Mammary epithelial cell (primary cell): ENCODE results near the gene TKT.

Source experiments
- EZH2 ChIP-seq: IDR thresholded peaks from 2 replicates; pipeline ENCODE4 v1.6.1; 2012; ENCODE audit warnings: low read length, inconsistent platforms, borderline replicate concordance
- TF ChIP-seq, protein P1 (sequence below), 2 donors: IDR thresholded peaks in 1 of 2; conservative IDR thresholded peaks in 1 of 2; 2 replicates each; pipeline ENCODE4 v1.5.1; 2011 to 2012; ENCODE audit warnings: inconsistent platforms in 2 of 2, low read length in 2 of 2, mild to moderate bottlenecking in 2 of 2, control low read depth in 1 of 2, low read depth in 1 of 2; ENCODE audit not compliant: insufficient read depth in 1 of 2; ENCODE audit errors: extremely low read depth in 1 of 2

DNA sequence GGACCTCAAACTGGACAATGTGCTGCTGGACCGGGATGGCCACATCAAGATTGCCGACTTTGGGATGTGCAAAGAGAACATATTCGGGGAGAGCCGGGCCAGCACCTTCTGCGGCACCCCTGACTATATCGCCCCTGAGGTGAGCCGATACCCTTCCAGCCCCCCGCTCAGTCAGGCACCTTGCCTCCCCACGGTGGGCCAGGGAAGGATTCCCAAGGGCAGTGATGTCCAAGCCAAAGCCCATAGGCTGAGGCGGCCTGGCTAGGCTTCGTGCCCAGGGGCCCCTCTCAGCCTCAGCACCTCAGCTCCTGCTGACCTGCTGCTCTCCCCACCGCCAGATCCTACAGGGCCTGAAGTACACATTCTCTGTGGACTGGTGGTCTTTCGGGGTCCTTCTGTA is 67.1 kb downstream of the TKT start:
- TF ChIP-seq, protein P1, sequence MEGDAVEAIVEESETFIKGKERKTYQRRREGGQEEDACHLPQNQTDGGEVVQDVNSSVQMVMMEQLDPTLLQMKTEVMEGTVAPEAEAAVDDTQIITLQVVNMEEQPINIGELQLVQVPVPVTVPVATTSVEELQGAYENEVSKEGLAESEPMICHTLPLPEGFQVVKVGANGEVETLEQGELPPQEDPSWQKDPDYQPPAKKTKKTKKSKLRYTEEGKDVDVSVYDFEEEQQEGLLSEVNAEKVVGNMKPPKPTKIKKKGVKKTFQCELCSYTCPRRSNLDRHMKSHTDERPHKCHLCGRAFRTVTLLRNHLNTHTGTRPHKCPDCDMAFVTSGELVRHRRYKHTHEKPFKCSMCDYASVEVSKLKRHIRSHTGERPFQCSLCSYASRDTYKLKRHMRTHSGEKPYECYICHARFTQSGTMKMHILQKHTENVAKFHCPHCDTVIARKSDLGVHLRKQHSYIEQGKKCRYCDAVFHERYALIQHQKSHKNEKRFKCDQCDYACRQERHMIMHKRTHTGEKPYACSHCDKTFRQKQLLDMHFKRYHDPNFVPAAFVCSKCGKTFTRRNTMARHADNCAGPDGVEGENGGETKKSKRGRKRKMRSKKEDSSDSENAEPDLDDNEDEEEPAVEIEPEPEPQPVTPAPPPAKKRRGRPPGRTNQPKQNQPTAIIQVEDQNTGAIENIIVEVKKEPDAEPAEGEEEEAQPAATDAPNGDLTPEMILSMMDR (conservative IDR thresholded peaks at IDR 0.05 in 1 of 2, IDR thresholded peaks at IDR 0.05 in 1 of 2; ENCODE audit: extremely low read depth in 1 of 2, insufficient read depth in 1 of 2, low read depth in 1 of 2, low read length in 2 of 2) = no peak
- no peak for TF ChIP-seq EZH2
